Measurements from ENCODE around the gene PLA2G4A.
A peak's percentile ranks its signal among the peaks of the same experiment; 100 is the strongest.

Gene PLA2G4A

DNA sequence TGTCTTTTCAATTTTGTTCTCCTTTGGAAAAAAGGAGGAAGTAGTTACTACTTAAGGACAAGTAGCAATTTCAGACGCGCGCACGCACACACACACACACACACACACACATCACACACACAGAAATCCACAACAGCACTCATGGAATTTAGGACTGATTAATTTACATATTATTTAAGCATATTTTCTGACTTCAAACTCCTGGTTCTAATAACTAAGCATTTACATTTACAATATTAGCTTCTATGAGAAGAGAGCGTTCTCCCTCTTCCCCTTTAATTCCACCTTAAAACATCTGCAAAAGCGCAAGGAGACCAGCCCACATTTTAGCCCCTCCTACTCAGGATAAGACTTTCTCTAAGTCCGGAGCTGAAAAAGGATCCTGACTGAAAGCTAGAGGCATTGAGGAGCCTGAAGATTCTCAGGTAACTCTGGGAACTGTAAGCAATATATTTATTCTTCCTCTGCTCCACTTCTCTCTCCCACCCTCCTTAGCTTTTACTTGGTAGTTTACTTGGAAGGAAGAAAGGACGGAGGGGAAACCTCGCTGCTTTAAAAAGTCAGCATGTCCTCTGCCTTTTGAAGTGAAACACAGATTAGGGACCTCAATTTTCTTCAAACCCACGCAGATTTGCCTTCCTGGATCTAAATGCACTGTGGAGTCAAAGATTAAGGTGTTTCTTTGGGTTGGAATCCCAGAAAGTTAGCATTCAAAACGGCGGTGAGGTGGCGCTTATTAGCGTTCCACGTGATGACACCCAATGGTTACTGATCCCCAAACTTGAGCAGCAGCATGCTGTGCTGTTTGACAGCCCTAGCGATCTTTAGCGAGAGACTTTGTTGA lies at the start of gene PLA2G4A:
TSS of gene PLA2G4A (plus strand) at position 339 of the 844 bp plus-strand sequence. CDS start 25,406 bp downstream, outside the sequence.
- DNase-seq, result peak; percentile 48

DNA sequence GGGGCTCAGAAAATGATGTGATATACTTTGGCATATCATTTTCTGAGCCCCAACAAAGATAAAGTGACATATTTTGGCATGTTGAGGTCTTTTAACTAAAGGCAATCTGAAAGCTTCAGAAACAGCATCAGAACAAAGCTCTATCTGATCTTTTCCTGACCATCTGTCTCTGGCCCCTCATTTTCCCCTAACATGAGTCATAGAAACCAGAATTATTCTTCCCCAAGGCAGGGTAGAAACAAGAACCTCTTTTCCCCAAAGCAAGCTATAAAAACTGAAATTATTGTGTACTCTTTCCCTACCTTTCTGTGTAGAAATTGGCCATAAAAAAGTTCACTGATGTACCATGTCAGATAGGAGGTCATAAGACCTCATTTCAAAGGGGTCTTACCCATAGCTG lies 48.7 kb upstream of the PLA2G4A start:
- DNase-seq, result no peak

DNA sequence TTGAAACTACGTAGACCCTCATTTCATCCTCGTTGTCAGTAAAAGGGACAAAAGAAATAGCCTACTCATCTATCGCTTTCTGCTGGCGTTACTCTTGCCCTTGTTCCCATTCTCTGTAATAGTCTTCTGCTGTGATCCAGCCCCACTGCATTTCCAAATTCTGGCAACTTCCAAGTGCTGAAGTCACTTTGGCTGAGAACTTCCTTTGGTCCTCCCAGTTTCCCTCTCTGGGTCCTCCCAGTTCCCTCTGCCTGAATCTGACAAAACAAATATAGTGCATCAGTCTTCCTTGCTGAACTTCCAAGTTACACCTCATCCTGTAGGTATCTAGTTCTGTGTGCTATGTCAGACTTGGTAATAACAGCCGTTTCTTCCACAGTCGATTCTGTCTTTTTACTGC lies 47.0 kb upstream of the PLA2G4A start:
- DNase-seq, result no peak

DNA sequence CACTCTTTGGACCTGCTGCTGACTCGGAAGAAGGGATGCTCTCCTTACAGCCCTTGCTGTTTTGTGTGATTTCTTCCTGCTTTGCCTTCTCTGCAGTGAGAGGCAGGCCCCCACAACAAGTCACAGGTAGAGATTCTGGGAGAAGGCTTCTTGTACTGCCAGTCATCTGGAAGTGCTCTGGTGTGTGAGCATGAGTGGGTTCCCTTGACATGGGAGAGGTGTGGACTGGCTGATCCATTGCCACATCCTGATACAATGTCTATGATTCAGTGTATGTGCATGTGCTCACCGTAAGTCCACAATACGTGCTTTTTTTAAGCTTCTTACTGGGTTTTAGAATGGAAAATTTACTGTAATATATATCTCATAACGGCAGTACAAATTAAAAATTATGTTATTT lies 46.0 kb upstream of the PLA2G4A start:
- DNase-seq, result no peak

DNA sequence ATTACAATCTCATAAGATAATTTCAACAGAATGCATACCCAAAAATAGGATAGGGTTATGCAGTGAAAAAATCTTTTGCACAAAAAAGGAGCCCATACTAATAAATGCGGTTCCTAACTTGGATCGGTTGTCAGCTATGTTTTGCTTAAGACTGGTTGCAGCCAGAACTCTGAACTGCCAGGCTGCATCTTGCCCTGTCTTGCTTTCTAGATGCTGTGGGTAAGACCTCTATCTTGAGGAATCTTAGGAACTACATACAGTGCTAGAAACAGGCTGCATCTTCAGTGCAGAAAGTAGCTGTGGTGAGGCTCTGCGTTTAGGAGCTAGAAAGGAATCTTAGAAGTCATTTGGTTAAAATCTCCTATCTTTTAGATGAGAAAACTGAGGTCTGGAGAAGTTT lies 45.6 kb upstream of the PLA2G4A start:
- no peak for DNase-seq

DNA sequence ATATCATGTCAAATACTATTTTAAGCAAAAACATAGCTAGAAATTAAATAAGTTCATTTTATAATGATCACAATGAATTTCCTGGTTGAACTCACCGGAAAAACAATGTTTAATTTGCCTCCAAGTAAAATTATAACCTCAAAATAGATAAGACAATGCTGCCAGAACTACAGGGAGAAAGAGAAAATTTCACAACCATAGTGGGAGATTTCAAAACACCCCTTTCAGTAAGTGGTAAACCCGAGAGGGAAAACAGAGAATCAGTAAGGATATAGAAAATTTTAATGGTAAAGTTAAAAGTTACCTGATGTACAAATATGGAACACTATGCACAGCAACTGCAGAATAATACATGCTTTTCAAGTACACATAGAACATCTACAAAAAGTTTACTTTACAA lies 43.2 kb upstream of the PLA2G4A start:
- no peak for DNase-seq

DNA sequence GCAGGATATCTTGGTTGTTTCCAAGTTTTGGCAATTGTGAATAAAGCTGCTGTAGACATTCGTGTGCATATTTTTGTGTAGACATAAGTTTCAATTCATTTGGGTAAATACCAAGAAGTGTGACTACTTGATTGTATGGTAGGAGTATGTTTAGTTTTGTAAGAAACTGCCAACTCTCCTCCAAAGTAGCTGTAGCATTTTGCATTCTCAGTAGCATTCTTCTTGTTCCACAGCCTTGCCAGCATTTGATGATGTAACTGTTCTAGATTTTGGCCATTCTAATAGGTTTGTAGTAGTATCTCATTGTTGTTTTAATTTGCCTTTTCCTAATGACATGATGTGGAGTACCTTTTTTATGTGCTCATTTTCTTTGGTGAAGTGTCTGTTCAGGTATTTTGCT lies 38.6 kb upstream of the PLA2G4A start:
- DNase-seq, result no peak

DNA sequence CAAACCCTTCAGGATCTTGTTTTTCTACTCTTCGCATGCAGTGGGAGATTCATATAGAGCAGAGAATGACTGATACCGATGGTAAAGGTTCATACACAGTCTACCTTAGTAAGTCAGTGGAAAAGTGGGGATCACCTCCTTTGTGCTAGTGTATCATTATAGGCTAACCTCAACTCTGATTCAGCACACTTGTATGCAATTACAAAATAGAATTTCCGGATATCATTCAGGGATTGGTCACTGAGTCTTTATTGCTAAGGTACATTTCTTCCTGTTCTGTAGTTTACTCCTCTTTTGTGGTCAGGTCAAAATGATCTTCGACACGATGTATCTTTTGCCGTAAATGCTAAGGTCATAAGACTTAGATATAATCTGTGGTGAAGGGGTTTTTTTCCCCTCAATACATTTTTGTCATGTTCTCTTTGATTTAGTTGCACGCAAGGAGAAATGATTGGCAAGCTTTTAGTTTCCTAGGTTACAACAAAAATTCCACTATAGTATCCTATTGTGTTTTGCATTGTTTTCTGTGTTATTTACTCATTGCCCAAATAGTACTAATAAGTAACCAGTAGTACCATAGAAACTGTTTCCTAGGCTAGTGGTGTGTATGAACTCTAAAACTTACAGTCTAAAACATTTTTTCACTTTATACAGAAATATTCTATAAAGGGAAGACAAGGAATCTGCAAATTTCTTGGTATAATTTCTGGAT lies 35.7 kb upstream of the PLA2G4A start:
- DNase-seq, result no peak

DNA sequence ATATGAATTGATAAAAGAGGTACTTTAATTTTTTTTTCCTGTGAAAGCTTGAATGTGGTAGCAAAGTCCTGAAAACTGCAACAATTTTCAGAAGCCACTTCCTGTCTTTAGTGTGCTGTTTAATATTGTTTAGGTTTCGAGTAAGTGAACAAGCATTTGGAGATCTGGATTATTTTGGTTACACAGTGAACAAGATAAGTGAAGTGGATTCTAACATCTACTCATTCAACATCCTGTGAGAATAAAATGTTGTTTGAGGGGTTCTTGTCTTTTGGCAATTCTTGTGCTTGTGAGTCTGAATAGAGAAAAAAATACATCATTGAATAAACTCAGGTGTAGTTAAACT lies 35.2 kb upstream of the PLA2G4A start:
- DNase-seq, result no peak

DNA sequence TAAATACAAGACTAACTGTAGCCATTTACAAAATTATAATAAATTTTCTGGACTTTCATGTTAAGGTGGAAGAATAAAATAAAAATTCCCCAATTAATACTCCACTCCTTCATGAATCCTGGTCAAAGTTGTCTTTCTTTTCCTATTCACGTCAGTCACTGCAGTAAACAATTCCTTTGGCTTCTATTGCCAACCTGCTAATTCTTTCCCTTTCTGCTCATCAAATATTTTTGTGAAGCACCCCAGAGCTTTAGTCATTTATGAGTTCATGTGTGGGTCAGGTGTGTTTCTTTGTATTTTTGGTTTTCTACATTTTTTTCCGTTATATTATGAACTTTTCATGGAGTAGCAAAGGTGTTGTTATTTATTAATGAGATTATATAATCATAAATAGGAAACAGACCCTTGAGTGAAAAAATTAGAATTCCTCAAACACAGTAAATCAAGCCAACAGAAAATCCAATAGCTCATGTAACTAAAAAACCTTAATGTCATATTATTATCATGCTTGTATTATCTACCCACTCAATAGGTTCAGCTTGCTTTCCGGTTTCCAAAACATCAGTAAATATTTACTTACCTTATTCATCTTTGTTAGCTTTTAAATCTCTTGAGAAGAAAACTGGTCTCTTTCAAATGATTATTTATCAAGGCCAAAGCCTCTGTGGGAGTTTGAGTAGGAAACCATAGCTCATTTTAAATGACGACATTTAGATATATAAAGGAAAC lies 29.6 kb upstream of the PLA2G4A start:
- DNase-seq, result no peak

DNA sequence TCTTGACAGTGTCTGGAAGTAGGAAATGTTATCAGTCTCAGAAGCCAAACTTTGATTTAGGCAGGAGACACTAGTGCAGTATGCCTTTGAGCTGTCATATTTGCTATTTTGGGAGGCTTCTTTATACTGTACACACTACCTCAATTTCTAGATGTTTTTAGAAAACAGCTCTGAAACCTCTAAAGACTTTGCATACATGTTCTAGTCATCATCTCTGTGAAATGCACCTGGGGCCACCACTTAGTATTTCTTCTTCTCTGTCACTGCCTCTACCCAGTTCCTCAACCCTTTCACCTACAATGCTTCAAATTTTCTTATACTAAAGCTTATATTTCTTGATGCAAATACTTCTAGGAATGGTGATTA lies 29.1 kb upstream of the PLA2G4A start:
- DNase-seq, result no peak

DNA sequence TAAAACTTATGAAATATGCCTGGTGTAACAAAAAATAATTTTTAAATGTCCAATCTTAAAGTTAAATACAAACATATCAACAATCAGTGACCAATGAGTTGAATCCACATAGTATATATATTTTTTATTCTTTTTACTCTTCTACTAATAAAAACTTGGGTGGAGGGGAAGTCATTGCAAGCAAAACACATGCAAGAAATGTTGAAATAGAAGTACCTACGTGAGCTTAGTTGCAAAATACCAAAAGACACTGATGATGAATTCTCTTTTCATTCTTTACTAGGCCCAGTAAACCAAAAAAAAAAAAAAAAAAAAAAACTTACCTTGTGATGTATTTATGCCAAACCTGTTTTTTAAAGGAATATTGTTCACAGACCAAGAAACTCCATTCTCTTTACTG lies 26.4 kb upstream of the PLA2G4A start:
- DNase-seq, result no peak

DNA sequence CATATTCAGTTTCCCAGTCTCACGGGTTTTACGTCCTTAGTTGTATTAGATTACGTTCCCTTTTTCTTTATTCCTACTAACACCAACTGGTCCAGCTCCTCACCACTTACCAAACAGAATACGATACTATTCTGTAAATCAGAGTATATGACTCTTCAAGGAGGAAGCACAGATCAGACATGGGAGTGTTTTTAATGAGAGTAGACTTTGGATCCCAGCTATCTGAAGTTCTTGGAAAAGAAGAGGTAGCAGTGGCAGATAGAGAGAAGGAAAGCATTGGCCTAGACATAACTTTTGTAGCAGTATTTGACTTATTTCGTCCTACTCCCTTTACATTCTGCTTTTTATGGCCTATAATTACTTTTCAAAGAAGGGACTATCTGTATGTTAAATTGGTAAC lies 24.1 kb upstream of the PLA2G4A start:
- no peak for DNase-seq

DNA sequence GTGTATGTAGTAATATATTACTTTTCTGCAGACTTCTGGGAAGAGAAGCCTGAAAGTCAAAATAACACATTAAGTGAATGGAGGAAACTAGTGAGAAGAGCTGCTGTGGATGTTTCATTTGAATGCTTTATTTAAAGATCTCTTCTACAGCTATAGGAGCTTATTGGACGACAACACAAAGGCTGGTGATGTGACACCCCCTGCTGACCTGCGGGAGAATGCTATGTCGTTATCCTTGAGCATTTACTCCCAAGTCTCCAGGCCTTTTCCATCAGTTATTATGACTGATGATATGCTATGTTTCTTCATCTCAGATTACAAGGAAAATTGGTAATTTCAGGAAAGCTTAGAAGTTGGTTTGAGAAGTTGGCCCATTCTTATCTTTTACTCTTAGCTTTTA lies 22.3 kb upstream of the PLA2G4A start:
- peak; percentile 20 for DNase-seq

DNA sequence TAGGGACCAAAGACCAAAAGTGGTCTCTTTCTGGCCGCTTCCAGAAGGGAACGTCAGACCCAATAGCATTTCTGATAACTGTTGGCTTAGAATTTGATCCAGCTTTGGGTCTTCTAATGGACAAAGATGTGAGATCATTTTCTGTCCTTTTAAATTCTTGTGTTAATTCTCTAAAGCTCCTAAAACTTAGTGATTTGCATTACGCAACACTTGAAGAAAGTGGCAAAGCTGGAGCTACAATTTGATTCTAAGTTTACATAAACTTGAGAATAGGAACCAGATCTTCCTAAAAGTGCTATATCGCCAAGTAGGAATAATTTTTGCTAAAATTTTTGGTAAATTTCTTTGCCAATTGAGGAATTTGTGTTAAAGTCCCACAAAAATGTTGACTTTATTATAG lies 21.6 kb upstream of the PLA2G4A start:
- no peak for DNase-seq

DNA sequence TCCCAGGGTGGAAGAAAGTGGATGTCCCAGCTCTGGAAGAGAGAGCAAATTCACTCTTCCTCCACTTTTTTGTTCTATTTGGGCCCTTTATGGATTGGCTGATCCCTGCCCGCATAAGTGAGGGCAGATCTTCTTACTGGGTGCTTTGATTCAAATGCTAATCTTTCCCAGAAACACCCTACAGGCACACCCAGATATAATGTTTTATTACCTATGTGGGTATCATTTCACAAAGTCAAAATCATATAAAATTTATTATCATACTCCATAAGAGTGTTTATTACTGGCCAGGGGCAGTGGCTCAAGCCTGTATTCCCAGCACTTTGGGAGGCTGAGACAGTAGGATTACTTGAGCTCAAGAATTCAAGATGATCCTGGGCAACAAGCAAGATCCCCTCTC lies 16.9 kb upstream of the PLA2G4A start:
- no peak for DNase-seq

DNA sequence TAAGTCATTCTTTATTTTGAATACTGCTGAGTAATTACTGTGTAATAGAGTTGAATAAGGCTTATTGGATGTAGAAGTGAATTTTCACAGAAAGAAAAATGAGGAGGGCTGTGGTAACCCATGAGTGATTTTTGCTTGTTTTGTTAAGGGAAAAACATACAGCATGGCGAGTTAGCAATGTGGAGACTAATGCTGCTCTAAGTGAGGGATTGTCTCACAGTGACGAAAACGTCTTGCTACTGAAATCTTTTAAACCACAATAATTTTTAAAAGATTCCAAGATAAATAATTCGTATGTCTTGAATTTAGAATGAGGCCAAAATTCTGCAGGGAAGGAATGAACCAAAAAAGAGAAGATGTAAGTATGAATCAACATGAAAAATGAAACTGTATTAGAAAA lies 16.2 kb upstream of the PLA2G4A start:
- DNase-seq, result peak; percentile 44

DNA sequence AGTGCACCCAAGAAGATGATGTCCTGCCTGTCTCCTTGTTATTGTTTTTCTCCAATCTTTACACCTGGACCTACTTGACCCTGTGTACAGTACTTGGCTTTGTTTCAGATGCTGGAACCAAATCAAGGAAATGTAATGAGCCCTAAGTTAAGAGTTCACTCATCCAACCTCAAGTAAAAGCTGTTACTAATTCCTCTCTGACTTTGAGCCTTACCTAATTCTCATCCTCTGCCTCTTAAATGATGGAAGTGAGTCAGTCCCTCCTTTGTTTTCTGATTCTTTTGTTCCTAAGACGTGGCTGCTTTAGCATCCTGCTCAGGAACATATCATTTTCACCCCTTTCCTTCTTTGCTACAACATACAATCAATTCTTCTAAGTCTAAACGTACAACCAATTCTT lies 15.3 kb upstream of the PLA2G4A start:
- no peak for DNase-seq

DNA sequence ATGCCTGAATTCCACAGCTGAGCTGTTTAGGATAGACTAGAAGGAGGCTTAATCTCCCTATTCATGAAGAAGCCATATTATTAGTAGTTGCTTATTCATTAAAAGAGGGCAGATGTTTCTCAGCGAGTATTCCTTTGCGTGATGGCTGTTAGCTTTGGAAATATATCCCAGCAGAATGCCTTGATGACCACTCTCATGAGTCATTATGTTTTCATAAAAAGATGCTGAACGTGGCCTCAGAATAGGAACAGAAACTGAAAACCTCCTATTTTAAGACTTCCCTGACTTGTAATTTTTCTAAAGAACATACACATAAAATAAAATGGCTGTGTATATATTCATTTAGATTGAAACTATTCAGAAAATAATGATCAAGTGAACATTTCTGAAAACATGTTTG lies 9.6 kb upstream of the PLA2G4A start:
- DNase-seq, result peak; percentile 43

DNA sequence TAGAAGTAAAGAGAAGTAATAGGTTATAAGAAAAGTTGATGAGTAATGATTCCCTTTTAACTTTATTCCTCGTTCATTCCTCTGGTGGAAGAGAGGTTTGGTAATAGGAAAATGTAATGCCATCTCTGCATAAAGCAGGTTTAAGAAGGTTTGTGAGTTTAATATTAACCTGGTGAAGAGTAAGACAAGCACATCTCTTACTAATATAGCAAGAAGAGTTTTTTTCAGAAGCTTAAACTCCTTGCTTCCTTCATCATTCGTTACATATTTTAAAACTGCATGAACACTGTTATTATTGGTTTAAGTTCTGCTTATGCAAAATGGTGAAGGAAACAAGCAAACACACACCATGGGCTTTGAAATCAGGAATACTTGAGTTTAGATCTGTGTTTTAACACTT lies 9.2 kb upstream of the PLA2G4A start:
- no peak for DNase-seq

DNA sequence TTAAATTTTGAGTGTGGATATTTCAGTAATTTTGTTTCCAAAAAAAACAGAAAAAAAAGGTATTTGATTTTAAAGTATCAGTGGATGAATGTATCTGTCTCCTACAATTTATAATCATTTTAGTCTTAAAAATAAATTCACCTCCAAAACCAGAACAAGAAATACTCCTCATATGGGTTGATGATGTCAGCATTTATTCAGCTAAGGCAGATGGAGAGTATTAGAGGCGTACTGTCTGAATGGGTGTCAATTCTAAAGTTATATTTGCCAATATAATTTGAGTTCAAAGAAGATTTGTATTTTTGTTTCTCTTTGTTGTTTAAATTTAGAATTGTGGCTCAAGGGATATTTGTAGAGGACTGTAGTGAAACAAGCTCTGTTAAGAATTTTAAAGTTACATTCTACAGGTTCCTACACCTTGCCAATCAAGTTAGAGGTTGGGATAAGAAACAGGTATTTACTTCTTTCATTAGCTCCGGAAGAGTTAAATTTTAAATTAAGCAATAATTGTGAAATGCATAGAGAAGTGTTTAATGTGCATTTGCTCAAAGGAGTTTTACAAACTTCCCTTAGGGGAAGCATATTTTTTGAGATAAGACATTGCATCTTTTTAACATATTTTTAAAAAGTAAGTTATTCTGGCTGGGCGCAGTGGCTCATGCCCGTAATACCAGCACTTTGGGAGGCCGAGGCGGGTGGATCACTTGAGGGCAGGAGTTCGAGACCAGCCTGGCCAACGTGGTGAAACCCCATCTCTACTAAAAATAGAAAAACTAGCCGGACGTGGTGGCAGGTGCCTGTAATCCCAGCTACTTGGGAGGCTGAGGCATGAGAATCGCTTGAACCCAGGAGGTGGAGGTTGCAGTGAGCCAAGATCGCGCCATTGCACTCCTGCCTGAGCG lies 1.2 kb downstream of the PLA2G4A start:
- no peak for DNase-seq

DNA sequence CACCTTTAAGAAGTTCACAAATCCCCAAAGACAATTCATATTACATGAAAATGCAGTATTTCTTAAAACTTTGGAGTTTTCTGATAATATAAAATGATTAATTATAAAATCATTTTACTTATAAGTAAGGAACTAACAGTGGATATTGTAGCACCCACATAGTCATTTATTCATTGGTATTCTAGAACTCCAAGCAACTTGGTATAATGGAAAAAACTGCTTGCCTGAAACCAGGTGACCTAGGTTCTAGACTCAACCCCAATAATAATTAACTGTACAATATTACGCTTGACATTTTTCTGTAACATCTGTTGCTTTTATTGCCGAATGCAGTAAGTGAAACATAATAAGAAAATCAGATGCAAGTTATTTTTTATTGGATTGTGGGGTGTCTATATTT lies 2.4 kb downstream of the PLA2G4A start:
- DNase-seq, result no peak

DNA sequence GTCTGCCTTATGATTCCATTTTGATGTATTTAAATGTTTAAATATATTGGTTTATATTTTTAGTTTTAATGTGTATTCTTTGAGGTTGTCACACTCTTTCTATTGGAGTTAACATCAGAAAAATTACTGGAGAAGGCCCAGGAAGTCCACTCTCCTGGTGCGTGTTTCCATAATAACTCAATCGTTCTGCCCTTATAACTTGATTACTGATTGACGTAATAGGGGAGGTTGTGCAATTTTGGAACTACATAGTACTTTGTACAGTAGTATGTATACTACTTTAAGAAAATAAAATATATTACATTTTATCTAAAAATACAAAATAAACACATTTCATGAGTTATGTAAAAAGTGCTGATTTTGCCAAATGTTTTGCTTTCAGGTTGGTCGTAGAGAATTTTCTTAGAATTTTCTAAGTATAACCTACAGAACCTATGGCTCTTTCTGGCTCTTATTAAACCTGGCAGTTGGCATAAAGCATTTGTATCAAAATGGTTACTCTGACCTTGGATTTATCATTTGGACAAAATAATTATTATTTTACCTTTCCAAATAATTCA lies 5.7 kb downstream of the PLA2G4A start:
- DNase-seq, result no peak

Measured in EL (cell line).